H9 (cell line): ENCODE data around the gene FKBP10. TPM values are rescaled to one million over a fixed set of nuclear protein-coding genes. Genes with fewer than 3 reads are reported as not detected.

Experiments
- DNase-seq: peaks from one replicate; pipeline ENCODE4 v3.0.0-alpha.2; 2017
- H2AFZ ChIP-seq: one replicate; pipeline ENCODE4 v1.6.1; 2013; ENCODE audit warnings: mild to moderate bottlenecking, low read length, control low read depth, moderate library complexity
- H2AK5ac ChIP-seq: 2 replicates; pipeline ENCODE4 v1.6.1; 2013; ENCODE audit warnings: low read length, control low read depth, mixed read lengths; ENCODE audit not compliant: insufficient read length
- H2BK120ac ChIP-seq: one replicate; pipeline ENCODE4 v1.6.1; 2013; ENCODE audit warnings: low read depth, mild to moderate bottlenecking, low read length, control low read depth, inconsistent platforms; ENCODE audit not compliant: poor library complexity, severe bottlenecking
- H2BK12ac ChIP-seq: 2 replicates; pipeline ENCODE4 v1.6.1; 2013; ENCODE audit warnings: low read length, control low read depth, mixed read lengths, low read depth; ENCODE audit not compliant: insufficient read length
- H2BK15ac ChIP-seq: 2 replicates; pipeline ENCODE4 v1.6.1; 2013; ENCODE audit warnings: low read depth, low read length, control low read depth
- H2BK20ac ChIP-seq: one replicate; pipeline ENCODE4 v1.6.1; 2013; ENCODE audit warnings: low read depth, mild to moderate bottlenecking, low read length, control low read depth, inconsistent platforms; ENCODE audit not compliant: poor library complexity, severe bottlenecking
- H2BK5ac ChIP-seq: 2 replicates; pipeline ENCODE4 v1.6.1; 2013; ENCODE audit warnings: low read length, control low read depth, mixed read lengths; ENCODE audit not compliant: insufficient read length
- H3K14ac ChIP-seq: 2 replicates; pipeline ENCODE4 v1.6.1; 2013; ENCODE audit warnings: low read length, control low read depth; ENCODE audit not compliant: insufficient read depth
- H3K18ac ChIP-seq: 2 replicates; pipeline ENCODE4 v1.6.1; 2013; ENCODE audit warnings: low read depth, mild to moderate bottlenecking, mixed read lengths, low read length, control low read depth; ENCODE audit not compliant: insufficient read length
- H3K23ac ChIP-seq: 2 replicates; pipeline ENCODE4 v1.6.1; 2013; ENCODE audit warnings: low read length, control low read depth, mixed read lengths, low read depth; ENCODE audit not compliant: insufficient read length
- H3K23me2 ChIP-seq: 2 replicates; pipeline ENCODE4 v1.6.1; 2013; ENCODE audit warnings: low read depth, mild to moderate bottlenecking, mixed read lengths, low read length, control low read depth; ENCODE audit not compliant: insufficient read length, poor library complexity, severe bottlenecking
- H3K27ac ChIP-seq: 2 replicates; pipeline ENCODE4 v1.5.1; 2013; ENCODE audit warnings: low read length, control low read depth, mixed read lengths, low read depth; ENCODE audit not compliant: insufficient read length
- H3K27me3 ChIP-seq: 2 replicates; pipeline ENCODE4 v1.6.1; 2013; ENCODE audit warnings: low read length, control low read depth, inconsistent platforms; ENCODE audit not compliant: insufficient read depth
- H3K4ac ChIP-seq: 2 replicates; pipeline ENCODE4 v1.6.1; 2013; ENCODE audit warnings: low read depth, mild to moderate bottlenecking, control low read depth, inconsistent platforms, low read length, moderate library complexity
- H3K4me1 ChIP-seq: 2 replicates; pipeline ENCODE4 v1.6.1; 2013; ENCODE audit warnings: low read length, control low read depth, inconsistent platforms; ENCODE audit not compliant: insufficient read depth
- H3K4me2 ChIP-seq: 2 replicates; pipeline ENCODE4 v1.6.1; 2013; ENCODE audit warnings: low read length, control low read depth, mixed read lengths; ENCODE audit not compliant: insufficient read length, insufficient read depth
- H3K56ac ChIP-seq: 2 replicates; pipeline ENCODE4 v1.6.1; 2013; ENCODE audit warnings: low read depth, mild to moderate bottlenecking, mixed read lengths, low read length, control low read depth; ENCODE audit not compliant: insufficient read length
- H3K79me1 ChIP-seq: 2 replicates; pipeline ENCODE4 v1.6.1; 2013; ENCODE audit warnings: low read depth, mild to moderate bottlenecking, moderate library complexity, low read length, control low read depth, inconsistent platforms; ENCODE audit not compliant: insufficient read depth, poor library complexity, severe bottlenecking
- H3K79me2 ChIP-seq: 2 replicates; pipeline ENCODE4 v1.6.1; 2013; ENCODE audit warnings: low read length, control low read depth, inconsistent platforms; ENCODE audit not compliant: insufficient read depth
- H3K9ac ChIP-seq: 2 replicates; pipeline ENCODE4 v1.6.1; 2013; ENCODE audit warnings: low read length, control low read depth, mixed read lengths; ENCODE audit not compliant: insufficient read length; ENCODE audit errors: extremely low read depth
- H3K9me3 ChIP-seq: one replicate; pipeline ENCODE4 v1.6.1; 2013; ENCODE audit warnings: low read depth, low read length, inconsistent platforms; ENCODE audit not compliant: control insufficient read depth
- H3T11ph ChIP-seq: one replicate; pipeline ENCODE4 v1.6.1; 2013; ENCODE audit warnings: mild to moderate bottlenecking, low read length, control low read depth, inconsistent platforms
- H4K20me1 ChIP-seq: one replicate; pipeline ENCODE4 v1.6.1; 2013; ENCODE audit not compliant: control insufficient read depth, insufficient read length, insufficient read depth
- H4K5ac ChIP-seq: 2 replicates; pipeline ENCODE4 v1.6.1; 2013; ENCODE audit warnings: low read depth, mild to moderate bottlenecking, mixed read lengths, low read length, control low read depth; ENCODE audit not compliant: insufficient read length
- H4K8ac ChIP-seq: replicated peaks from 2 replicates; pipeline ENCODE4 v1.6.1; 2013; ENCODE audit warnings: low read length, control low read depth, mixed read lengths, low read depth; ENCODE audit not compliant: insufficient read length
- H4K91ac ChIP-seq: 2 replicates; pipeline ENCODE4 v1.6.1; 2013; ENCODE audit warnings: low read depth, mild to moderate bottlenecking, moderate library complexity, mixed read lengths, low read length, control low read depth; ENCODE audit not compliant: insufficient read length
- H3K27ac Mint-ChIP-seq, 3 experiments: 2 replicates in 2 of 3; 3 replicates in 1 of 3; pipeline ENCODE4 v1.8.0; 2020 to 2021; ENCODE audit warnings: mixed read lengths in 3 of 3, mild to moderate bottlenecking in 1 of 3, moderate library complexity in 1 of 3
- H3K27me3 Mint-ChIP-seq: 2 replicates; pipeline ENCODE4 v1.8.0; 2021; ENCODE audit warnings: low read depth, mild to moderate bottlenecking, moderate library complexity, mixed read lengths
- H3K36me3 Mint-ChIP-seq, 3 experiments: 2 replicates in 2 of 3; 3 replicates in 1 of 3; pipeline ENCODE4 v1.8.0; 2020 to 2021; ENCODE audit warnings: low read depth in 3 of 3, mixed read lengths in 3 of 3; ENCODE audit not compliant: insufficient read depth in 1 of 3
- H3K4me1 Mint-ChIP-seq, 2 experiments: 2 replicates each; pipeline ENCODE4 v1.8.0; 2020; ENCODE audit warnings: mixed read lengths in 2 of 2
- H3K4me3 Mint-ChIP-seq, 2 experiments: 2 replicates in 1 of 2; 3 replicates in 1 of 2; pipeline ENCODE4 v1.8.0; 2020 to 2021; ENCODE audit warnings: mild to moderate bottlenecking in 2 of 2, mixed read lengths in 2 of 2, moderate library complexity in 1 of 2
- H3K9me3 Mint-ChIP-seq, 2 experiments: 2 replicates in 1 of 2; 3 replicates in 1 of 2; pipeline ENCODE4 v1.8.0; 2020; ENCODE audit warnings: mild to moderate bottlenecking in 2 of 2, mixed read lengths in 2 of 2, moderate library complexity in 1 of 2
- CTCF ChIP-seq: fragments of 200-600 bp; sonication (generic); conservative IDR thresholded peaks from 3 replicates; pipeline ENCODE4 v1.8.0; 2021; ENCODE audit warnings: antibody characterized with exemption, mild to moderate bottlenecking
- WGBS: extraction: QIAGEN DNeasy Blood & Tissue Kit; methylation state at CpG from one replicate; pipeline ENCODE4 v1.1.7; 2013; ENCODE audit warnings: missing lambda C conversion rate, low lambda C conversion rate, mixed read lengths; ENCODE audit not compliant: insufficient read length; ENCODE audit errors: extremely low coverage; 5-methylcytosine and 5-hydroxymethylcytosine counted together
- total RNA-seq: library from RNA; stranded (reverse); gene quantifications from 2 replicates; pipeline ENCODE4 v1.2.1, GENCODE V29; 2021

The FKBP10 gene
- total RNA-seq, 1 experiment from 2014 or later: 166 TPM

DNA sequence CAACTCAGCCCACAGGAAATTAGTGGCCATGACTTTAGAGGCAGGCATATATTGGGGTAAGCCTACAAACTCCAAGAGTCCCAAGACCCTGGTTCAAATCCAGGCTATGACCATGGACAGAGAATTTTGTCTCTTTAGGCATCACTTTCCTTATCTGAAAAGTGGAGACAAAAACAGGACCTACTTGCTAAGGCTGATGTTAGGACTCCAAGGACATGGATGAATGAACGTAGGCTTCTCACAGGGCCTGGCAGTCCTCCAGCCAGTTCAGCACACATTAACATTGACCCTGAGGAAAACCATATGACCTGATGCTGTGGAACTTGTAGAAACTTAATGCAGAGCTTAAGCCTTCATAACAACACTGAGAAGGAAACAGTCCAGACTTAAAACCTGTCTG, 1.4 kb downstream of the FKBP10 start:
- H3K27ac ChIP-seq: no peak overlapping the region
- peaks cover 16% of the 10 kb centered on the region for H3K23me2 ChIP-seq
- H4K20me1 ChIP-seq: no peaks in the 10 kb centered on the region

More for the DNA sequence above, 1.4 kb downstream of the FKBP10 start:
- no peak overlapping the region for H3T11ph ChIP-seq
- no peak overlapping the region for H4K8ac ChIP-seq
- H3K9me3 Mint-ChIP-seq: peaks cover 0 to 10% of the 10 kb centered on the region in 2 experiments; a peak in 3 of 5 replicates
- H3K27ac Mint-ChIP-seq: peak overlapping the region in 2 of 3 experiments; percentile 49 to 59; a peak in 1 of 7 replicates
- H3K4ac ChIP-seq: no peak overlapping the region
- H2BK120ac ChIP-seq: no peak overlapping the region
- H3K27me3 Mint-ChIP-seq: peaks cover 11% of the 10 kb centered on the region
- no peaks in the 10 kb centered on the region for H3K9me3 ChIP-seq
- H3K18ac ChIP-seq: no peak overlapping the region
- DNase-seq: no peak
- H3K79me1 ChIP-seq: peaks cover 2% of the 10 kb centered on the region
- H2BK12ac ChIP-seq: no peak overlapping the region
- no peak overlapping the region for H3K9ac ChIP-seq
- no CpG with 5 or more reads among the region's 1 CpG for WGBS
- no peak overlapping the region for H2AFZ ChIP-seq
- no peak overlapping the region for H3K14ac ChIP-seq
- no peak overlapping the region for H4K91ac ChIP-seq
- peaks cover 14% of the 10 kb centered on the region; the same call in 1 of the 2 replicates for H3K79me2 ChIP-seq
- no peaks in the 10 kb centered on the region for H3K27me3 ChIP-seq
- H2BK5ac ChIP-seq: no peak overlapping the region
- H2BK20ac ChIP-seq: no peak overlapping the region
- no peak overlapping the region for H3K56ac ChIP-seq
- H3K4me3 Mint-ChIP-seq: peak overlapping the region; percentile 91 to 99
- H4K5ac ChIP-seq: no peak overlapping the region
- peaks cover 29 to 34% (median 33%) of the 10 kb centered on the region in 3 experiments for H3K36me3 Mint-ChIP-seq
- H3K23ac ChIP-seq: no peak overlapping the region
- TF ChIP-seq CTCF: no peak
- H2AK5ac ChIP-seq: no peak overlapping the region
- H2BK15ac ChIP-seq: no peak overlapping the region
- H3K4me2 ChIP-seq: peak overlapping the region; percentile 76
- H3K4me1 Mint-ChIP-seq: peaks cover 24 to 46% of the 10 kb centered on the region in 2 experiments
- H3K4me1 ChIP-seq: peaks cover 4% of the 10 kb centered on the region; the same call in 1 of the 2 replicates
